EL (cell line): Measurements from ENCODE around the gene HSD17B4.
"Not testable (repeated sequence)": the region's sequence is repeated elsewhere in the genome, so short reads cannot be mapped to it uniquely, and the experiment has no call there.

Experiments
- DNase-seq: peaks from one replicate; pipeline ENCODE4 v3.0.0-alpha.2; 2016

HSD17B4 gene

GRCh38 chr5:119484884-119485283 lies 32.6 kb downstream of the HSD17B4 start:
- DNase-seq = no peak

- no peak for DNase-seq
Observed at GRCh38 chr5:119501671-119502179, 49.4 kb downstream of the HSD17B4 start.

GRCh38 chr5:119503939-119504338 lies 51.6 kb downstream of the HSD17B4 start:
- not testable (repeated sequence) for DNase-seq

DNA sequence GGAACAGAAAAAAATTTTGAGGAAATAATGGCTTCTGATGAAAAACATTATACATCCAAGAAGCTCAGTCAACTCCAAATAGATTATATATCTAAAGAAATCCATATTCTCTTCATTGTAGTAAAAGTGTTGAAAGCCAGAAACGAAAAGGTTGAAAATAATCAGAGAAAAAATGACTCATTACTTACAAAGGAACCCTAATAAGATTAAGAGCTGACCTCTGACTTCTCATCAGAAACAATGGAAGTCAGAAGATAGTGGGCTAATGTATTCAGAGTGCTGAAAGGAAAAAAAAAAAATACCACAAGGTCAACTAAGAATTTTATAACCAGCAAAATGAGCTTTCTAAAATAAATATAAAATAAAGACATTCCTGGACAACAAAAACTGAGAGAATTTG lies 60.0 kb downstream of the HSD17B4 start:
- DNase-seq = no peak

DNA sequence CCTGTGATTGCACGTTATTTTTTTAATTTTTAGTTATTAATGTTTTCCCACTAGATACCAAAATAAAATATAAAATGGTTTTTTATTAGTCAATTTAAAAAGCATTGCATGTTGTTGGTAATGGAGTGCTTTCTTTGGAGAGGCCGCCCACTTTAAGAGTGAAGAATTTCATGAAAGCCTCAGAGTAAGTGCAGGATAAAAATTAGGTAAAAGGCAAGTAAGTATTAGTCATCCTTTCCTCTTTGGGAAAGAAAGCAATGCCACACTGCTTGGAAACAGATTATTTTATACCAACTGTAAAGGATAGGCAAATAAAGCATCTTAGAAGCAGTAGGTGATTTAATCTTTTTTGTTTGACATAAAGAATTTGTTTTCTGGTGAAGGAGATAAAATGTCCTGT lies 62.9 kb downstream of the HSD17B4 start:
- no peak for DNase-seq

DNA sequence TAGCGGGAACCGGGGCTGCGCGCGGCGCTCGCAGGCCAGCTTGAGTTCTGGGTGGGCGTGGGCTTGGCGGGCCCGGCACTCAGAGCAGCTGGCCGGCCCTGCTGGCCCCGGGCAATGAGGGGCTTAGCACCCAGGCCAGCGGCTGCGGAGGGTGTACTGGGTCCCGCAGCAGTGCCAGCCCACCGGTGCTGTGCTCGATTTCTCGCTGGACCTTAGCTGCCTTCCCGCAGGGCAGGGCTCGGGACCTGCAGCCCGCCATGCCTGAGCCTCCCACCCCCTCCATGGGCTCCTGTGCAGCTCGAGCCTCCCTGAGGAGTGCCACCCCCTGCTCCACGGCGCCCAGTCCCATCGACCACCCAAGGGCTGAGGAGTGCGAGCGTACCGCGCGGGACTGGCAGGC lies 64.8 kb downstream of the HSD17B4 start:
- not testable (repeated sequence) for DNase-seq

DNA sequence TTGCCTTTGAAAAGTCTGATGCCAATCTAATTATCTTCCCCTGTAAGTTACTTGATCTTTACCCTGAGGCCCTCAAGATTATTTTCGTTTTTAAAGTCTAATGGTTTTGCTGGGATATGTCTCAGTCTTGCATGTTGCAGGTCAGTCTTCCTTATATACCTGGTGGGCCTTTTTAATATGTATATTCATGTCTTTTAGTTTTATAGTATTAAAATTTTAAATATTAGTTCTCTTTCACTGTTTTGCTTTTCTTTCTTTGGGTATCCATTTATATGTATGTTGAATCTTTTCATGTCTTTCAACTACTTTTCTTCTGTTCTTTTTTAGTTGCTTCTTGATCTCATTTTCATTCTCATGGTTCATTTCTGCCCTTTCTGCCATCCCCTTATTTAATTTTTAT lies 68.9 kb downstream of the HSD17B4 start:
- no peak for DNase-seq

- no peak for DNase-seq
Observed at GRCh38 chr5:119522841-119523240, 70.5 kb downstream of the HSD17B4 start.

DNA sequence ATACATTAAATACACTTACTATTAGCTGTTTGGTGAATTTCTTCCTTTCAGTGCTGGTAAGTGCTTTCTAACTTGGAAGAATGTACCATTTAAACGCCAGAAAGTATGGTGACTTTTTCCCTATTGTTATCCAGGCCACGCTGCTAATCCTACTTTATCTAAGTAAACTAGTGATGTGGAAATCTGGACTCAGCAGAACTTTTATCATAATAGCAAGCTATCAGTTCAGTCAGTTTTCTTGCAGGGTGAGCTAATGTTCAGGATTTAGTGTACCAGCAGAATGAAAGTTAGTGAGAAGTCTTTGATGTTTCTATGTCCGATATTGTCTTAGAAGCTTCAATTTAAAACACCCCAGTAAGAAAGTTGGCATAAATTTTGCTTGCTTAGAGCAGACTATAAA lies 72.2 kb downstream of the HSD17B4 start:
- no peak for DNase-seq

DNA sequence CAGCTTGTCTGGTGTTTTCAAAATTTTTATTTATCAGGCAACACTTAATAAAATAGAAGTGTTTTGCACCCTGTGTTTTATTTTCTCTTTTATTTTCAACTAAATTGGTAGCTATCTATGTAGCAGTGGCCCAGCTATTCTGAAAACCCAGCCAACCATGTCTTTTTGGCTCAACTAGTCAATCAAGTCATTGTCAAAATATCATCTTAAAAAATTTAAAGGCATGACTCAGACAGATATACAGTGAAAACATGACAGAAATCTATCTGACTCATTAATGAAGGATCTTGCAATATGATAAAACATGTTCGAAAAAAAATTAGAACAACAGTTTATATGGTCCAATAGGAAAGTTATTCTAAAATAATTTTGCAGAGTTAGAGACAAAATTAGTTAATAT lies 75.1 kb downstream of the HSD17B4 start:
- DNase-seq = peak; percentile 11

GRCh38 chr5:119529811-119530210 lies 77.5 kb downstream of the HSD17B4 start:
- no peak for DNase-seq

DNA sequence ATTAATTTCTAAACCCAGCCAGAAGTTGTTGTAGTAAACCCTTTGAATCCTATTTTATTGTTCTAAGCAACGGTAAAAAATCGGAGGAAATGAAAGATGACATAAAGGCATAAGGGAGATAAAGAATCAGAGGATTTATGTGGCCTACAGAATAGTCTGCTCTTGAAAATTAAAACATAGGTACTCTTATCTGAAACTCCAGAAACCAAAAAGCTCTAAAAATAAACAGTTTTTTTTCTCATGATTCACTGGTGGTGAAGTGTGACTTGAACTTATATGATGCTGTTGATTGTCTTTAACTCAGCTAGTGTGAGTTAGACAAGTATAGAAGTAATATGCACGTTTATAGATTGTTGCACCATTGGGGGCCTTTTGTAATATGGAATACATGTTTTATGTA lies 80.3 kb downstream of the HSD17B4 start:
- no peak for DNase-seq

- DNase-seq = no peak
Observed at GRCh38 chr5:119537704-119538103, 85.4 kb downstream of the HSD17B4 start.

GRCh38 chr5:119541716-119542115 lies 89.4 kb downstream of the HSD17B4 start:
- no peak for DNase-seq

GRCh38 chr5:119551819-119552218 lies 99.5 kb downstream of the HSD17B4 start:
- no peak for DNase-seq

- no peak for DNase-seq
Observed at GRCh38 chr5:119554597-119554996, 102.3 kb downstream of the HSD17B4 start.

GRCh38 chr5:119570910-119571309 lies 118.6 kb downstream of the HSD17B4 start:
- DNase-seq = no peak

DNA sequence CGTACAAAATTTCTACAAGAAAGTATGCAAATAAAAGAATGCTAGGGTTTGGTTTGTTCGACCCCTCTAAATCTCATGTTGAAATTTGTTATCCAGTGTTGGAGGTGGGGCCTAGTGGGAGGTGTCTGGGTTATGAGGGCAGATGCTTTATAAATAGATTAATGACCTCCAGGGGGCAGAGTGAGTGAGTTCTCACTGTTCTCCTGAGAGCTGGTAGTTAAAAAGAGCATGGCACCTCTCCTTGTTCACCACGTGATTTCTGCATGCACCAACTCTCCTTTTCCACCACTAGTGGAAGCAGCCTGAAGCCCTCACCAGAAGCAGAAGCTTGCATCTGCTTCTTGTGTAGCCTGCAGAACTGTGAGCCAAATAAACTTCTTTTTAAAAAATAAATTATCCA lies 126.6 kb downstream of the HSD17B4 start:
- peak; percentile 38 for DNase-seq

GRCh38 chr5:119582987-119583386 lies 130.7 kb downstream of the HSD17B4 start:
- DNase-seq = no peak

GRCh38 chr5:119583684-119584083 lies 131.4 kb downstream of the HSD17B4 start:
- DNase-seq = peak; percentile 4
